ENCODE measurements around the gene MISP3.

Gene MISP3

GRCh38 chr19:14070268-14071050, 2.1 kb upstream of the MISP3 start:
- TF ChIP-seq CTCF (IDR thresholded peaks at IDR 0.05; ENCODE audit: unreplicated experiment in 3 of 3): no peak
- no peaks in the 10 kb centered on the region for H3K4me1 Mint-ChIP-seq
- peaks cover 10% of the 10 kb centered on the region for H3K27me3 Mint-ChIP-seq (ENCODE audit: low read depth)
- H3K27ac Mint-ChIP-seq: peak overlapping the region in 1 of 3 experiments; percentile 46
- H3K36me3 Mint-ChIP-seq (ENCODE audit: low read depth): no peaks in the 10 kb centered on the region
- H3K9me3 Mint-ChIP-seq: no peaks in the 10 kb centered on the region
- peak overlapping the region; percentile 48 to 65 (median 60) for H3K4me3 Mint-ChIP-seq

GRCh38 chr19:14073261-14073924, 807 bp downstream of the MISP3 start:
- peaks cover 8% of the 10 kb centered on the region for H3K27me3 Mint-ChIP-seq (ENCODE audit: low read depth)
- H3K4me1 Mint-ChIP-seq: peaks cover 4% of the 10 kb centered on the region
- peak overlapping the region; percentile 96 to 97 (median 96) for H3K4me3 Mint-ChIP-seq
- TF ChIP-seq CTCF (IDR thresholded peaks at IDR 0.05; ENCODE audit: unreplicated experiment in 3 of 3): peak; percentile 25 to 35 (median 25)
- H3K9me3 Mint-ChIP-seq: no peaks in the 10 kb centered on the region
- peak overlapping the region; percentile 67 to 81 (median 76) for H3K27ac Mint-ChIP-seq
- H3K36me3 Mint-ChIP-seq (ENCODE audit: low read depth): no peaks in the 10 kb centered on the region

GRCh38 chr19:14073925-14074838, 1.6 kb downstream of the MISP3 start:
- Mint-ChIP-seq H3K4me1 (peaks cover 4% of the 10 kb centered on the region), H3K9me3 (no peaks in the 10 kb centered on the region), H3K27me3 (ENCODE audit: low read depth) (peaks cover 8% of the 10 kb centered on the region), H3K36me3 (ENCODE audit: low read depth) (no peaks in the 10 kb centered on the region), H3K27ac (peak overlapping the region; percentile 67 to 90 (median 83)), H3K4me3 (peak overlapping the region; percentile 96 to 97 (median 96))
- TF ChIP-seq CTCF (IDR thresholded peaks at IDR 0.05; ENCODE audit: unreplicated experiment in 3 of 3): no peak

GRCh38 chr19:14078411-14078810, 5.8 kb downstream of the MISP3 start:
- Mint-ChIP-seq H3K9me3 (no peaks in the 10 kb centered on the region), H3K4me3 (peak overlapping the region; percentile 21 to 70 (median 55)), H3K27ac (no peak overlapping the region), H3K27me3 (ENCODE audit: low read depth) (peaks cover 8% of the 10 kb centered on the region), H3K36me3 (ENCODE audit: low read depth) (no peaks in the 10 kb centered on the region), H3K4me1 (peaks cover 23% of the 10 kb centered on the region)
- no peak for TF ChIP-seq CTCF (IDR thresholded peaks at IDR 0.05; ENCODE audit: unreplicated experiment in 3 of 3)

GRCh38 chr19:14080887-14081796, 8.6 kb downstream of the MISP3 start:
- peaks cover 29% of the 10 kb centered on the region for H3K4me1 Mint-ChIP-seq
- peak overlapping the region; percentile 88 to 93 (median 89) for H3K27ac Mint-ChIP-seq
- H3K4me3 Mint-ChIP-seq: peak overlapping the region; percentile 94 to 97 (median 96)
- H3K27me3 Mint-ChIP-seq (ENCODE audit: low read depth): no peaks in the 10 kb centered on the region
- peaks cover 4% of the 10 kb centered on the region for H3K36me3 Mint-ChIP-seq (ENCODE audit: low read depth)
- H3K9me3 Mint-ChIP-seq: no peaks in the 10 kb centered on the region
- TF ChIP-seq CTCF (IDR thresholded peaks at IDR 0.05; ENCODE audit: unreplicated experiment in 3 of 3): no peak

All from nephron (organoid).